NT2/D1 (cell line): ENCODE data around the gene NUMA1.

Source experiments
- SUZ12 ChIP-seq: IDR thresholded peaks from 2 replicates; pipeline ENCODE4 v1.6.1; 2011; ENCODE audit not compliant: insufficient read length, insufficient read depth; ENCODE audit errors: extremely low read depth
- YY1 ChIP-seq: IDR thresholded peaks from 2 replicates; pipeline ENCODE4 v1.6.1; 2011; ENCODE audit not compliant: insufficient read length, insufficient read depth
- ZNF274 ChIP-seq: IDR thresholded peaks from 2 replicates; pipeline ENCODE4 v1.6.1; 2011; ENCODE audit warnings: mild to moderate bottlenecking, low read depth, low read length

DNA sequence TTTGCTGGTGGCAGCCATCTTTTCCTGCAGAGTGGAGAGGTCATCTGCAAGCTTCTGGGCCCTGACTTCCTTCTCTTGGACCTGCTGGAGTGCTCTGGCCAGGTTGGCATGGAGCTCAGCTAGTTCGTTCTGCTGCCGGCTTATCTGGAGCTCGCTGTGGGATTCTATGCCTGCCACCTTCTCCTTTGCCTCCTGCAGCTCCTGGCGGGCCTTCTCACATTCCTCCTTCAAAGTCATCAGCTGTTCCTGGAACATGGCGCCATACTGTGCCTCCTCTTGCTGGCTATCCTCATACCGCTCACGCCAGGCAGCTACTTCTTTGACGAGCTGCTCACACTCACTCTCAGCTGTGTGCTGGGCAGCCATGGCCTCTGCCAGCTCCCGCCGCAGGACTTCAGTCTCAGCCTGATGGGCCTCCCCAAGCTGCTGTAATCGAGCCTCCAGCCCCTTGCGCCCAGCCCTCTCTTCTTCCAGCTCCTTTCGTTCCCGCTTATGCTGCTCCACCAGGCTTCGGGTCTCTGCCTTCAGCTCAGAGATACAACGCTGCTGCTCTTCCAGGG is 65.5 kb downstream of the NUMA1 start:
- TF ChIP-seq YY1: no peak
- TF ChIP-seq ZNF274: no peak
- no peak for TF ChIP-seq SUZ12
